Measurements from ENCODE around the gene MPG. TPM values are rescaled to one million over a fixed set of nuclear protein-coding genes. Genes with fewer than 3 reads are reported as not detected.

The MPG gene
- total and polyA plus RNA-seq, 10 donors: 34.8 to 122 (median 69.9) TPM

DNA sequence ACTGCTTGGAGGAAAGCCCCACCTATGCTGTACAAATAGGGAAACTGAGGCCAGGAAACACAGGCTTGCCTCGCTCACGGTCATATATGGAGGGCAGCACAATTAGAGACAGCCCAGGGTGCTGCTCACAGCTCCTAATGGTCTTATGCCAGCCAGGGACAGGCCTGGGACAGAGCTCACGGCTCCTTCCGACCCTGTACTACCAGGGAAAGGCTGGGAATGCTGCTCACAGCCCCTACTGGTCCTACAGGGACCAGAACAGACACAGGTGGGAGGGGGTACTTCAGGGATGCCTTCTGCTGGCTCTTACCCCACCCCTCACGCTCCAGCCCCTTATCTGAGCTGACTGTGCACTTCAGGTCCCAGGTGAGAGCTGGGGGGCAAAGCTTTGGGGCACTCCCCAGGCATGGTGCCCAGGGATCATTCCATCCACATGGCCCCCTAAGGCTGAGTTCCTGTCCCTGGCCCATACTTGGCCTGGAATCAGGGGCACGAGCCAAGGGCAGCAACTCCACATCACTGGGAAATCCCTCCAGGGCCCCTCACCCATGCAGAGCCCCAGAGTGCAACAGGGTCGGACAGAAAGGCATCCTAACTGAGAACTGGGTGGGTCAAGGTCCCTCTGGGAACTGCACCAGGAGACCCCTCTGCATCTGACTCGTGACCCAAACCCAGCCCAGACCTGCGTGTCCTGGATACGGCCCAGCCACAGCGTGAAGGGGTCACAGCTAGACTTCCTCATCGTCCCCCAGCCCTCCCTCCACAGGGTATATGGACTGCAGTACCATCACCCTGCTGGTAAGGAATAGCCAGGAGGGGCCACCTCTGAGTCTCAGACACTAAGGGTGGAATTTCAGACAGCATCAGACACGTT is 11.5 kb upstream of the MPG start:
- no peak for TF ChIP-seq CTCF (IDR thresholded peaks at IDR 0.05 in 8 of 11, conservative IDR thresholded peaks at IDR 0.05 in 3 of 11)
- TF ChIP-seq POLR2A (IDR thresholded peaks at IDR 0.05): no peak
- no peak for TF ChIP-seq POLR2AphosphoS5 (IDR thresholded peaks at IDR 0.05)
- peak; percentile 53 for DNase-seq
- intact Hi-C loops (cut with DNase I; ENCODE audit: low total_unique reads): no loop called here
- WGBS, 5 donors: 78 to 86% (median 85%) methylated on average over 9 to 13 of the region's 13 CpGs
- Histone ChIP-seq H3K4me1 (peaks cover 0 to 55% (median 22%) of the 10 kb centered on the region in 6 donors), H3K4me3 (no peak overlapping the region), H3K27me3 (replicated peaks in 1 of 7) (peaks cover 0 to 12% (median 0%) of the 10 kb centered on the region in 7 donors), H3K9me3 (no peaks in the 10 kb centered on the region), H3K36me3 (peaks cover 0 to 31% (median 0%) of the 10 kb centered on the region in 6 donors), H3K27ac (no peak overlapping the region)

- TF ChIP-seq POLR2A (IDR thresholded peaks at IDR 0.05) (no peak), CTCF (IDR thresholded peaks at IDR 0.05 in 8 of 11, conservative IDR thresholded peaks at IDR 0.05 in 3 of 11) (no peak), POLR2AphosphoS5 (IDR thresholded peaks at IDR 0.05) (no peak)
- DNase-seq: peak; percentile 48
- H3K36me3 ChIP-seq: peaks cover 0 to 23% (median 0%) of the 10 kb centered on the region in 6 donors
- H3K27ac ChIP-seq: no peak overlapping the region
- intact Hi-C loops (cut with DNase I; ENCODE audit: low total_unique reads): no loop called here
- WGBS, 5 donors: 85 to 92% (median 90%) methylated on average over 8 to 10 of the region's 10 CpGs
- peaks cover 0 to 62% (median 27%) of the 10 kb centered on the region in 6 donors for H3K4me1 ChIP-seq
- H3K27me3 ChIP-seq (replicated peaks in 1 of 7): peaks cover 0 to 20% (median 5%) of the 10 kb centered on the region in 7 donors
- H3K9me3 ChIP-seq: no peaks in the 10 kb centered on the region
- no peak overlapping the region for H3K4me3 ChIP-seq
These were observed 10.7 kb upstream of the MPG start for GRCh38 chr16:67183-67791.

DNA sequence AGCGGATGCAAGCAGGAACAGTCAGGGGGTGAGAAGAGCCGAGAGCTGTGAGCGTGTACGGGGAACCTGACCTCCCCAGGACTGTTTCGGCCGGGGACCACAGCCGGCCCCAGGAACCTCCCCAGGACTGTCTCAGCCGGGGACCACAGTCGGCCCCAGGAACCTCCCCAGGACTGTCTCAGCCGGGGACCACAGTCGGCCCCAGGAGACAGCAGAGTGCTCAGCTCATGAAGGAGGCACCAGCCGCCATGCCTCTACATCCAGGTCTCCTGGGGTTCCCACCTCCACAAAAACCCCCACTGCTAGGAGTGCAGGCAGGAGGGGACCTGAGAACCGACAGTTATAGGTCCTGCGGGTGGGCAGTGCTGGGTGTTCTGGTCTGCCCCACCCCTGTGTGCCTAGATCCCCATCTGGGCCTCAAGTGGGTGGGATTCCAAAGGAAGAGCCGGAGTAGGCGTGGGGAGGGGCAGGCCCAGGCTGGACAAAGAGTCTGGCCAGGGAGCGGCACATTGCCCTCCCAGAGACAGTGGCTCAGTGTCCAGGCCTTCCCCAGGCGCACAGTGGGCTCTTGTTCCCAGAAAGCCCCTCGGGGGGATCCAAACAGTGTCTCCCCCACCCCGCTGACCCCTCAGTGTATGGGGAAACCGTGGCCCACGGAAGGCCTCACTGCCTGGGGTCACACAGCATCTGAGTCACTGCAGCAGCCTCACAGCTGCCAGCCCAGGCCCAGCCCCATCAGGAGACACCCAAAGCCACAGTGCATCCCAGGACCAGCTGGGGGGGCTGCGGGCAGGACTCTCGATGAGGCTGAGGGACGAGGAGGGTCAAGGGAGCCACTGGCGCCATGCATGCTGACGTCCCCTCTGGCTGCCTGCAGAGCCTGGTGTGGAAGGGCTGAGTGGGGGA is 9.9 kb upstream of the MPG start:
- Histone ChIP-seq H3K4me3 (no peak overlapping the region), H3K27me3 (replicated peaks in 1 of 7) (peaks cover 0 to 28% (median 5%) of the 10 kb centered on the region in 7 donors), H3K36me3 (peaks cover 0 to 15% (median 0%) of the 10 kb centered on the region in 6 donors), H3K9me3 (no peaks in the 10 kb centered on the region), H3K27ac (no peak overlapping the region), H3K4me1 (peaks cover 3 to 69% (median 34%) of the 10 kb centered on the region in 6 donors)
- 84 to 89% (median 85%) methylated on average over 15 to 27 of the region's 27 CpGs for WGBS, 5 donors
- peak; percentile 62 for DNase-seq
- no peak for TF ChIP-seq CTCF (IDR thresholded peaks at IDR 0.05 in 8 of 11, conservative IDR thresholded peaks at IDR 0.05 in 3 of 11)
- no peak for TF ChIP-seq POLR2A (IDR thresholded peaks at IDR 0.05)
- TF ChIP-seq POLR2AphosphoS5 (IDR thresholded peaks at IDR 0.05): no peak
- intact Hi-C loops (cut with DNase I; ENCODE audit: low total_unique reads): no loop called here
